GM12878 (cell line): Measurements from ENCODE around the gene OPN5. TPM values are rescaled to one million over a fixed set of nuclear protein-coding genes. Genes with fewer than 3 reads are reported as not detected.

Experiments used
- ATAC-seq: fragments of 200-7000 bp; cut with Tn5 transposase; 3 replicates; pipeline ENCODE4 v1.9.1; 2020; ENCODE audit warnings: mild to moderate bottlenecking, moderate library complexity
- BruUV-seq: library from RNA; stranded (reverse); fragments of 400-500 nt; replicated peaks from 2 replicates; lab custom pipeline; 2021; lab: Mats Ljungman, UMichigan
- CTCF ChIA-PET: fragments of 300-600 bp; sonication (Branson Sonifier 250); formaldehyde crosslinking; extraction: SDS; loops from one replicate; lab custom pipeline; 2021; ENCODE audit warnings: inconsistent platforms; lab: Yijun Ruan, JAX
- POLR2A ChIA-PET: fragments of 350-600 bp; formaldehyde crosslinking; extraction: SDS; loops from one replicate; lab custom pipeline; 2021; ENCODE audit warnings: inconsistent platforms; lab: Charles Lee
- RAD21 ChIA-PET: fragments of 300-600 bp; sonication (Branson Sonifier 250); formaldehyde crosslinking; loops from one replicate; lab custom pipeline; 2023; ENCODE audit warnings: antibody characterized with exemption; ENCODE audit not compliant: unreplicated experiment; lab: Charles Lee
- SMC1A ChIA-PET: fragments of 300-600 bp; sonication (Branson Sonifier 250); formaldehyde crosslinking; loops from one replicate; lab custom pipeline; 2023; ENCODE audit not compliant: unreplicated experiment, uncharacterized antibody; lab: Charles Lee
- DNase-seq: peaks from one replicate; pipeline ENCODE4 v3.0.0-alpha.2; 2011; ENCODE audit warnings: low read depth, low spot score
- FAIRE-seq: peaks from 3 replicates; lab custom pipeline; 2011; peaks lifted over from hg19 to GRCh38; lab: Jason Lieb, UNC
- H2AFZ ChIP-seq: 2 replicates; pipeline ENCODE4 v1.6.0; 2011; ENCODE audit warnings: low read depth, low read length, control low read depth; ENCODE audit not compliant: control insufficient read depth
- H3K27ac ChIP-seq: 2 replicates; pipeline ENCODE4 v1.5.1; 2011; ENCODE audit warnings: control low read depth; ENCODE audit not compliant: control insufficient read depth, insufficient read depth
- H3K27me3 ChIP-seq, 2 experiments: replicated peaks in 1 of 2; 2 replicates each; pipeline versions ENCODE4 v1.6.0 to v1.6.1; 2011; ENCODE audit warnings: low read length in 1 of 2; ENCODE audit not compliant: control insufficient read depth in 2 of 2, insufficient read depth in 2 of 2
- H3K36me3 ChIP-seq, 2 experiments: 2 replicates each; pipeline ENCODE4 v1.5.1; 2011; ENCODE audit warnings: low read length in 1 of 2; ENCODE audit not compliant: control insufficient read depth in 2 of 2, insufficient read depth in 2 of 2
- H3K4me1 ChIP-seq: 2 replicates; pipeline ENCODE4 v1.6.1; 2011; ENCODE audit warnings: mild to moderate bottlenecking, low read length, moderate library complexity, mixed read lengths; ENCODE audit not compliant: control insufficient read depth, insufficient read depth
- H3K4me2 ChIP-seq: 2 replicates; pipeline ENCODE4 v1.6.0; 2011; ENCODE audit warnings: control low read depth; ENCODE audit not compliant: control insufficient read depth, insufficient read depth
- H3K4me3 ChIP-seq: fragments of 200-600 bp; sonication (generic); 2 replicates; pipeline ENCODE4 v1.5.1; 2016
- H3K79me2 ChIP-seq: 2 replicates; pipeline ENCODE4 v1.6.0; 2011; ENCODE audit warnings: low read length; ENCODE audit not compliant: control insufficient read depth, insufficient read depth
- H3K9ac ChIP-seq: 2 replicates; pipeline ENCODE4 v1.8.0; 2011; ENCODE audit warnings: low read length, control low read depth, mixed read lengths; ENCODE audit not compliant: control insufficient read depth, insufficient read depth
- H3K9me3 ChIP-seq: replicated peaks from 3 replicates; pipeline ENCODE4 v1.5.1; 2011; ENCODE audit warnings: mild to moderate bottlenecking, low read length; ENCODE audit not compliant: control insufficient read depth, insufficient read depth
- H4K20me1 ChIP-seq: 2 replicates; pipeline ENCODE4 v1.6.0; 2011; ENCODE audit not compliant: control insufficient read depth, insufficient read depth
- CBFB ChIP-seq: IDR thresholded peaks from 2 replicates; pipeline ENCODE4 v1.6.1; 2016; ENCODE audit warnings: antibody characterized with exemption, low read depth
- E2F8 ChIP-seq: fragments of 450-650 bp; IDR thresholded peaks from 2 replicates; pipeline ENCODE4 v1.6.1; 2018; ENCODE audit warnings: mild to moderate bottlenecking, low read depth, moderate library complexity; ENCODE audit not compliant: partially characterized antibody
- ESRRA ChIP-seq: IDR thresholded peaks from 2 replicates; pipeline ENCODE4 v1.6.1; 2012; ENCODE audit warnings: mild to moderate bottlenecking, low read length, improper control_type of control experiment
- IRF4 ChIP-seq: IDR thresholded peaks from 2 replicates; pipeline ENCODE4 v1.6.1; 2011; ENCODE audit warnings: low read depth, low read length
- POU2F2 ChIP-seq: IDR thresholded peaks from 3 replicates; pipeline ENCODE4 v1.6.1; 2011; ENCODE audit warnings: low read depth, mild to moderate bottlenecking, low read length, borderline replicate concordance
- SMARCA5 ChIP-seq: fragments of 450-650 bp; IDR thresholded peaks from 2 replicates; pipeline ENCODE4 v1.6.1; 2017; ENCODE audit warnings: mild to moderate bottlenecking
- ZNF274 ChIP-seq: IDR thresholded peaks from one replicate; pipeline ENCODE4 v1.8.0; 2011; ENCODE audit not compliant: insufficient read length, insufficient read depth
- ZZZ3 ChIP-seq: IDR thresholded peaks from 2 replicates; pipeline ENCODE4 v1.6.1; 2011; ENCODE audit warnings: low read depth; ENCODE audit not compliant: control insufficient read depth, insufficient read length
- WGBS: methylation state at CpG from one replicate; pipeline ENCODE4 v1.1.6; 2016; ENCODE audit warnings: low lambda C conversion rate; ENCODE audit not compliant: insufficient replicate concordance, insufficient coverage; ENCODE audit errors: missing lambda C conversion rate; 5-methylcytosine and 5-hydroxymethylcytosine counted together
- in situ Hi-C: fragments of 300-500 bp; cut with MboI; formaldehyde crosslinking; loops from 9 replicates; pipeline ENCODE4 v1.14.3; 2018; ENCODE audit warnings: mixed read lengths
- intact Hi-C: fragments of 100-400 bp; cut with micrococcal nuclease; formaldehyde crosslinking; loops from one replicate; pipeline ENCODE4 v1.14.2; 2022; ENCODE audit not compliant: unreplicated experiment
- polyA plus RNA-seq, 11 experiments: library from polyadenylated mRNA; depleted of rRNA in 4 of 11; unstranded in 6 of 11; stranded (reverse) in 5 of 11; fragments of >200 nt; fragmentation: Nextera tagmentation in 4 of 11; fragmentation: Illumina TruSeq in 1 of 11; extraction: Ambion mirVana in 4 of 11; extraction: Trizol in 1 of 11; gene quantifications; 1 replicate in 1 of 11; 2 replicates in 10 of 11; pipeline versions ENCODE4 v1.2.1 to v1.2.3, GENCODE V29; 2011 to 2016; ENCODE audit warnings: inconsistent platforms in 2 of 11, missing spikeins in 2 of 11, low read depth in 1 of 11
- total RNA-seq, 4 experiments: library from RNA; depleted of rRNA in 3 of 4; stranded (reverse); fragments of >200 nt in 3 of 4; fragmentation: Illumina TruSeq in 1 of 4; extraction: Trizol in 1 of 4; gene quantifications; 2 replicates each; pipeline versions ENCODE4 v1.2.1 to v1.2.3, GENCODE V29; 2013 to 2021
- TF ChIP-seq, protein P1 (sequence below): IDR thresholded peaks from 2 replicates; pipeline ENCODE4 v1.6.1; 2012; ENCODE audit warnings: low read length, inconsistent platforms
- TF ChIP-seq, protein P2 (sequence below): fragments of 450-650 bp; IDR thresholded peaks from 2 replicates; pipeline ENCODE4 v1.6.1; 2016; ENCODE audit warnings: mild to moderate bottlenecking

The OPN5 gene
- total and polyA plus RNA-seq, 10 of the 15 experiments (the other 5 are each of a cell fraction or from before 2014, with no cell fraction given) = not detected

GRCh38 chr6:47736083-47736700, 45.6 kb upstream of the OPN5 start:
- CTCF ChIA-PET = interaction anchor here (0.6 to 1.5 kb wide), 2 partner anchors 26 to 105 kb away, joined by 4 to 5 read pairs; no protein-coding TSS in a partner anchor
- Histone ChIP-seq H3K27me3 (no peaks in the 10 kb centered on the region), H2AFZ (no peak overlapping the region), H3K4me3 (no peak overlapping the region), H3K9ac (no peak overlapping the region), H3K27ac (no peak overlapping the region), H3K4me1 (no peaks in the 10 kb centered on the region), H4K20me1 (no peaks in the 10 kb centered on the region), H3K36me3 (no peaks in the 10 kb centered on the region), H3K9me3 (no peaks in the 10 kb centered on the region), H3K79me2 (no peaks in the 10 kb centered on the region), H3K4me2 (no peak overlapping the region)
- FAIRE-seq = no peak
- RAD21 ChIA-PET = interaction anchor here (1.6 kb wide), 1 partner anchor 378 kb away, joined by 3 read pairs; no protein-coding TSS in a partner anchor
- no peak for ATAC-seq
- WGBS = 24% methylated on average over 7 of the region's 7 CpGs
- no peak for TF ChIP-seq ZNF274
- no peak for TF ChIP-seq SMARCA5
- no peak for TF ChIP-seq ZZZ3
- TF ChIP-seq, protein P1, sequence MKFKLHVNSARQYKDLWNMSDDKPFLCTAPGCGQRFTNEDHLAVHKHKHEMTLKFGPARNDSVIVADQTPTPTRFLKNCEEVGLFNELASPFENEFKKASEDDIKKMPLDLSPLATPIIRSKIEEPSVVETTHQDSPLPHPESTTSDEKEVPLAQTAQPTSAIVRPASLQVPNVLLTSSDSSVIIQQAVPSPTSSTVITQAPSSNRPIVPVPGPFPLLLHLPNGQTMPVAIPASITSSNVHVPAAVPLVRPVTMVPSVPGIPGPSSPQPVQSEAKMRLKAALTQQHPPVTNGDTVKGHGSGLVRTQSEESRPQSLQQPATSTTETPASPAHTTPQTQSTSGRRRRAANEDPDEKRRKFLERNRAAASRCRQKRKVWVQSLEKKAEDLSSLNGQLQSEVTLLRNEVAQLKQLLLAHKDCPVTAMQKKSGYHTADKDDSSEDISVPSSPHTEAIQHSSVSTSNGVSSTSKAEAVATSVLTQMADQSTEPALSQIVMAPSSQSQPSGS = no peak
- TF ChIP-seq POU2F2 = no peak
- no peak for TF ChIP-seq E2F8
- TF ChIP-seq CBFB = no peak
- no peak for TF ChIP-seq IRF4
- TF ChIP-seq ESRRA = no peak
- TF ChIP-seq, protein P2, sequence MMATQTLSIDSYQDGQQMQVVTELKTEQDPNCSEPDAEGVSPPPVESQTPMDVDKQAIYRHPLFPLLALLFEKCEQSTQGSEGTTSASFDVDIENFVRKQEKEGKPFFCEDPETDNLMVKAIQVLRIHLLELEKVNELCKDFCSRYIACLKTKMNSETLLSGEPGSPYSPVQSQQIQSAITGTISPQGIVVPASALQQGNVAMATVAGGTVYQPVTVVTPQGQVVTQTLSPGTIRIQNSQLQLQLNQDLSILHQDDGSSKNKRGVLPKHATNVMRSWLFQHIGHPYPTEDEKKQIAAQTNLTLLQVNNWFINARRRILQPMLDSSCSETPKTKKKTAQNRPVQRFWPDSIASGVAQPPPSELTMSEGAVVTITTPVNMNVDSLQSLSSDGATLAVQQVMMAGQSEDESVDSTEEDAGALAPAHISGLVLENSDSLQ = no peak
- no TSS peak for BruUV-seq
- SMC1A ChIA-PET = interaction anchor here (0.7 to 1.5 kb wide), 3 partner anchors 43 to 105 kb away, joined by 3 to 4 read pairs (median 4); no protein-coding TSS in a partner anchor
- intact Hi-C loops (no loop called here), in situ Hi-C loops (loop anchor here (5.0 kb wide), 1 partner anchor 104 kb away; no protein-coding TSS in a partner anchor)
- POLR2A ChIA-PET = no interaction called here
- DNase-seq = no peak
